CMK (cell line): ENCODE data around the gene NEK8.

Experiments used
- DNase-seq: peaks from one replicate; pipeline ENCODE4 v3.0.0-alpha.2; 2010; ENCODE audit warnings: low read depth

The NEK8 gene

DNA sequence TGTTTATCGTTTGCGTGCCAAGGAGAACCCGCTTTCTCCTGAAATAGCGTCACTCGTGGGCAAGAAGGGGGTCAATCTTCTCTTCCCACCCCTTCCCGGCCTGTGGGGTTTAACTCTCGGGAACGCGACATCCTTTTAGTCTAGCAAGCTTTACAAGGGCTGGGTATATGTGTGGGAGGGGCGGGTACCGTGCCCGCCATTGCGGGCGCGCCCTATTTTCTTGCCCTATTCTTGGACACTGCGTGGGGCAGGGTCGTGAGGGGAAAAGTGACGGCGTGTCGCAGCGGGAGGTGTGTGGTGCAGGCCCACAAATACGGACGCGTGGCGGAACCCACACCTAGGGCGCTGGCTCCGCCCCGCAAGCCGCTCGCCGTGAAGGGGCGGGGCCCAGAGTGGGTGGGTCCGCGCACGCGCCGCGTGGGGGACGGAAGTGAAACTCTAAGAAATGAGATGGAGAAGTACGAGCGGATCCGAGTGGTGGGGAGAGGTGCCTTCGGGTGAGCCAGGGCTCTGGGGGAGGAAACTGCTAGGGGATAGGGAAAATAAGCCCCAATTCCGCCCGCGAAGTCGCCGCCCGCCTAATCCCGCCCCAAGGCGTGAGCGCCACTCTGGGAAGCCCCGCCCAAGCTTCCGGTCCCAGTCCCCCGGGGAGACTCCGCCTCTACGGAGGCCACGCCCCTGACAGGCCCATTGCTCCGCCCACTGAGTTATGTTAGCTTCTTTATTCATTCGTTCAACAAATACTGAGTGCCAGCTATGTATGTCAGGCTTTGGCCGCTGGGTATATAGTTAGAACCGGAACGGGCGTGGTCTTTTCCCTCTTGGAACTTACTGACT, at the start of gene NEK8:
NEK8 (plus strand) TSS at position 425 of the 837 bp plus-strand sequence; CDS start at position 451, 26 bp downstream.
- DNase-seq = peak; percentile 89

DNA sequence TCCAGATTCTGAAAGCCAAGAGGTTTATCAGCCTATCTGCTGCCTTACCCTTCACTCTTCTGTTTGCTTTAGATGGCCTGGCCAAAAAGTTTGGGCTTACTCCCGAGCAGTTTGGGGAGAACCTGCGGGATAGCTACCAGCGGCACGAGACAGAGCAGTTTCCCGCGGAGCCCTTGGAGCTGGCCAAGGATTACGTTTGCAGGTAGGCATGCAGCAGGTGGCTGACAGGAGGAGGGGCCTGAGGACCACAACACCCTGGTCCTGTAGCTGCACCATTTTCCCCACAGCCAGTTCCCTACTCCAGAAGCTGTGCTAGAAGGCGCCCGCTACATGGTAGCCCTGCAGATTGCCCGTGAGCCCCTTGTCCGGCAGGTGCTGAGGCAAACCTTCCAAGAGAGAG, 45.9 kb upstream of the NEK8 start:
- DNase-seq = no peak

DNA sequence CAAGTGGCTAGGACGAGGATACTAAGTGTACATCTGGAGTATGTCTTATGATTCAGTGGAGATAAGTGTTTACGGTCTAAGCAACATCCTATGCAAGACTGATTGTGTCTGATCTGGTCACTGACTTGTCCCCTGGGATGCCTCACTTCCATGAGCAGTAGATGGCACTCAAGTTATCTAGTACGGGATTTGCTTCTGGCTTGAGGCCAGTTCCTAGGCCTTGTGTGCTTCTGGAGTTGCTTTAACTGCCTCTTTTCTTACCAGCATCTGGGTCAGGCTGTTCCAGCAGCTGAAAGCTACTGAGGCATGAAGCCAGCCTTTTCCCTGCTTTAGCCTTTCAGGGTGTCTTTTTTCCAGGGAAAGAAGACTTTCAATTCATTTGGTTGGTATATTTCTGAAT, 43.6 kb upstream of the NEK8 start:
- DNase-seq = no peak

DNA sequence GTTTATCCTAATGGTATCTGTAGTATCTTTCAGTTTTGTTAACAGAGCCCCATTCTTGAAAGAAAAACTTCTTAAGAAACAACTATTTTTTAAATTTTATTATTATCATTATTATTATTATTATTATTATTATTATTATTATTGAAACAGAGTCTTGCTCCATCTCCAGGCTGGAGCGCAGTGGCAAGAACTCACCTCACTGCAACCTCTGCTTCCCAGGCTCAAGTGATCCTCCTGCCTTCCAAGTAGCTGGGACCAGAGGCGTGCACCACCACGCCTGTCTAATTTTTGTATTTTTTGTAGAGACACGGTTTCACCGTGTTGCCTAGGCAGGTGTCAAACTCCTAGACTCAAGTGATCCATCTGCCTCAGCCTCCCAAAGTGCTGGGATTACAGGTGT, 43.2 kb upstream of the NEK8 start:
- DNase-seq = no peak

DNA sequence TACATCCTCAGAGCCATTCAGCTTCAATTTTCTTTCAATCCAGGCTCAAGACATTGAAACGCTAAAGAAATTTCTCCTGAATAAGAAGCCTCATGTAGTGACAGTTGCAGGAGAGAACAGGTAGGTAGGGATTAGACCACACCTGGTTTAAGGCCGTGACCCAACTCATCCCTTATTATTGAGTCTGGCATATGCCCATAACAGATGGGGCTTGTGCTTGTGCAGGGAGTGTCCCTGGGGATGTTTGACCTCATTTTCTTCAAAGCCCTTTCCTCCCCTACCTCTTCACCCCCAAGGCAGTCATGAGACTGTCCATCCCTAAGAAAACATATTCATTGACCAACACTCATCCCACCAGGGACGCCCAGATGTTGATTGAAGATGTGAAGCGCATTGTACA, 42.3 kb upstream of the NEK8 start:
- no peak for DNase-seq

DNA sequence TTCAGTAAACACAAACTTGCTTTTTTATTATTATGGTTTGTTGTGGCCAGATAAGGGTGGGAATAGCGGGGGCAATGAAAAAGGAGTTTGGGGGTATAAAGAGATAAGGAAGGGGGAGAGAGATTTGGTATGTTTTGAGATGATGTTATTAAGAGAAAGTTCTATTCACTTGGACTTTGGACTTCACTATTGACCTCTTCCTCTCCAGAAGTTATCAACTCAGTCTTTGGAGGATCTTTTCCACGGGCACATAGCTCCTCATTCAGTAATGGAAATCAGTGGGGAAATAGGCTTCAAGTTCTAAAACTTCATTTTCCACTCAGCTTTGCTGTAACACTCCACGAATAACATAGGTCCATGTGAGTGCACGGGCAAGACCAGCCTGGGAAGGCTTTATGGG, 40.1 kb upstream of the NEK8 start:
- DNase-seq = no peak

DNA sequence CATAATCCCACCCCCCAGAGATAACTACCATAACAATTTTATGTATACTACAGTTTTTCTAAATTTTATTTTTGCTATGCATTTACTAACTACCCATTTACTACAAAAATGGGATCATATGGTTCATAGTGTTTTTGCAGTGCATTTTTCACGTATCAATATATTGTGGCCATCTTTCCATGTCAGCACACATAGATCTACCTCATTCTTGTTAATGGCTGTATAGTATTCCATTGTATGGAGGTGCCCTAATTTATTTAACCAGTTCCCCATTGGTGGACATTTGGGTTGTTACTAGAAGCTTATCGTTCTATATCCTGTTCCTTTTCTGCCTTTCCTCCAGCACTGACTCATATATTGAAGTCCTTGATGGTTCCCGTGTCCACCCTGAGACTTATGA, 39.6 kb upstream of the NEK8 start:
- no peak for DNase-seq

DNA sequence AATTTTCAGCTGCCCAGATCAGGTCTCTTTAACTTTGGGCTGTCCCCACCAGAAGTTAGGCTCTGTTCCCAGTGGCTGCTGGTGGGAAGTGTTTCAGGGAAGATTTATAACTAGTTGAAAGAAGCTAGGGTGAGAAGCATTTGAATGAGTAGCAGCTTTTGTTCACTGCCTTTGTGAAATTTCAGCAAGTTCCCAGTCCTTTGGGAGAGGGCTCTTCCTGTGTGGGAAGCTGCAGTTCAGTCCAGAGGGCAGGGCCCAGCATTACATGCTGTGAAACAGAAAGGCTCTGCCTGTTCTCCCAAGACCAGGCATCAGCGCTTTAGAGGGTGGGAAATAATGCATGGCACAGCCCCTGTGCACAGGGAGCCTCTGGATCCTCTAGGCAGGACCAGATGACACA, 34.7 kb upstream of the NEK8 start:
- no peak for DNase-seq

DNA sequence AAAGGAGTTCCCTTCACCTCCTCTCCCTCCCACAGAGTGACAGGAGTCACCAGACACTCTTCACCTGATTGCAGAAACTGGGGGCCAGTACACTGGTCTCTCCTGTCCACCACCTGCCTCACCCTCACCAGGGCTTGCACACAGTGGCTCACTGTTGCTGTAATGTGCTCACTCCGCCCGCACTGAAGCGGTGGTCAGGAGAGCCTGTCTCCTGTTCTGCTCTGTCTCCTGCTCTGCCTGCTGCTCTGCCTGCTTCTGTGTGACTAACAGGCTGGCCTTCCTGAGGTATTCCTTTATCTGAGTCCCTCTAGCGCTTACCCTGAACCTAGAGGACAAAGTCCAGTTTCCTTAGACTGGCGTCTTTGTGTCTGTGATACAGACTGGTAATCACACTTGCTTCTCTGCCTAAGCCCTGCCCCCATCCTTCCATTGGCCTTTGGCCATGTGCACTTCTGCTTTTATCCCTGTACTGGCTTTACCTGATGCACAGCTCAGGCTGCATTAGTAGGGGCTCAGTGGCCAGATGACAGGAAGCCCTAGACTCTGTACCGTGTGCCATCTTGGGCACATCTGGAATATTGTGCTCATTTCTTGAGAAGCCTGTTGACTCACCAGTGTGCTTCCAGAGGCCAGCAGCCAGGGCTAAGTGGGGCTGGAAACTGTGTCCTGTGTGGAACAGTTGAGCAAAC, 30.2 kb upstream of the NEK8 start:
- DNase-seq = no peak

DNA sequence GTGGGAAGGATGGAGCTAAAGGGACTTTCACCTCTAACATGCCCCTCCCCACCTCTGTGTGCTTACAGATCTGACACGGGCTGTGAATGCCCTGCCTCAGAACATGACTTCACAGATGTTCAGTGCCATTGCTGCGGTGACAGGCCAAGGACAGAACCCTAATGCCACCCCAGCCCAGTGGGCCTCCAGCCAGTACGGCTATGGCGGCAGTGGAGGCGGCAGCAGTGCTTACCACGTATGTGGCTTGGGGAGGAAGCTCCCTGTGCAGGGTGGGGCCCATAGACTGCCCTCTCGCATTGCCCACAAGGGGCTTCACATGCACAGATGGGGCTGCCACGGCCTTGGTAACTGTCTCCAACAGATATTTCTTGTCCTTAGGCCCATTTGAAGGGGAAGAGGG, 28.3 kb upstream of the NEK8 start:
- DNase-seq = no peak

DNA sequence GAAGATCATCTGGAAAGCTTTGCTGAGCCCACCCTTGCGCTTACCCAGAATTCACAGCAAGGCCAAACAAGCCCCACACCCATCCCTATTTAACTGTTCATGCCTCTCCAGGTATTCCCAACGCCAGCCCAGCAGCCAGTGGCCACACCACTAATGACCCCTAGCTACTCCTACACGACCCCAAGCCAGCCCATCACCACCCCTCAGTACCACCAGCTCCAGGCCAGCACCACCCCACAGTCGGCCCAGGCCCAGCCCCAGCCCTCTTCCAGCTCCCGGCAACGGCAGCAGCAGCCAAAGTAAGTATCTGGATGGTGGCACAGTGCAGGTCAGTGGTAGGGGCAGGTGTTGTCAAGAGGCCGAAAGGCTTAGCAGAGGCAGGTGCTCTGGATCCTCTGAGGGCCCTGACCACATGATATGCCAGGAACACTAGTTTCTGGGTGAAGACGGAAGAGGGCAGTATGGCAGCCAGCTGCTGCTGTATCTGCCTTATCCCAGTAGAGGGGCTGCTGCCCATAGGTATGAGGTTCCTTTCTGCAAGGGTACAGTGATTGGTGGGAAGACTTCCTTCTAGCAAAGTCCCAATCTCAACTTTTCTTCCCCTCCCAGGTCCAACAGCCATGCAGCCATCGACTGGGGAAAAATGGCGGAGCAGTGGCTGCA, 27.6 kb upstream of the NEK8 start:
- no peak for DNase-seq

DNA sequence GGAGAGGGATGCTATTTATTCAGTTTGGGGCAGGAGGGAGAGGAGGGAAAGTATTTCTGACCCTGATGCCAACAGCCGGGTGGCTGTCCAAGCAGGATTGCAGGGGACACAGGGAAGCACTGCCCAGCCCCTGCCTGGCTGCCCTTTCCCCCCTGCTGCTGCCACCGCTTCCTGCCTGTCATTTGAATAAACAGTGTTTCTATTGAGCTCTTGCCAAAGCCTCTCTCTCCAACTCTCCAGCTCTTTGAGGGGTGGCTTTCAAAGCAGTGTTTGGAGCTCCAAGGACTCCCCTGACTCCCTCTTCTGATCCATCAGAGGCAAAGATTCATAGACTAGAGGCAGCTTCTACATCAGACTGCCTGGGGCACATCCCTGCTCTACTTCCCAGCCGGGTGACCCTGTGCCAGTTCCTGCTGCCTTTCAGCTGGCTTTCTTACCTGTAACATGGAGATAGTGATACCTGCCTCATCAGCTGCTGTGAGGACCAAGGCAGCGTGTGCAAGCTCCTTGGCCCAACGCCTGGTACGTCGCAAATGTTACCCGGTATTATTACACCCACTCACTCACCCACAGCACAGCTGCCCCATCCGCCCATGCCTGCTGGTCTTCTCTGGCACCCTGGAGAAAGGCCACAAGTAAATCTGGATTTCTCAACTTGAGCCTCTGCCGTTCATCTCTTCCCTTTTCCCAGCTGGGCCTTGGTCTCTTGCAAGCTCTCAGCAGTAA, 26.4 kb upstream of the NEK8 start:
- no peak for DNase-seq

DNA sequence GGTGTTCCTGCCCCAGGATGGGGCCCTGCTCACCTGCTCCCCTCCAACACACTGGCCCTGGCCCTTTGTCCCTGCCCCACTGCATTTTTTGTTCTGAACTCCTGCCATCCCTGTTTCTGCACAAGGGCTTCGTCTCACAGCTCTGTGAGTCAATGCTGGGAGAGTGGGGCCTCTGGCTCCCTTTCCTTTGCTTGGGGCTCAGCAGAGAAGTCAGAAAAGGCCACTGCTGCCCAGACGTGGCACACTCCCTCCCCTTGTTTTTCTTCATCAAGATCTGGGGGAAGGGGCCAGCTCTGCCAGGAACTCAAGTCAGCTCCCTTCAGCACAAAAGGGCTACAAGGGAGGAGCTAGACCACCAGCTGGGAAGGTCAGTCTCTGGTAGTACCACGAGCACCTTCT, 25.8 kb upstream of the NEK8 start:
- DNase-seq = no peak

DNA sequence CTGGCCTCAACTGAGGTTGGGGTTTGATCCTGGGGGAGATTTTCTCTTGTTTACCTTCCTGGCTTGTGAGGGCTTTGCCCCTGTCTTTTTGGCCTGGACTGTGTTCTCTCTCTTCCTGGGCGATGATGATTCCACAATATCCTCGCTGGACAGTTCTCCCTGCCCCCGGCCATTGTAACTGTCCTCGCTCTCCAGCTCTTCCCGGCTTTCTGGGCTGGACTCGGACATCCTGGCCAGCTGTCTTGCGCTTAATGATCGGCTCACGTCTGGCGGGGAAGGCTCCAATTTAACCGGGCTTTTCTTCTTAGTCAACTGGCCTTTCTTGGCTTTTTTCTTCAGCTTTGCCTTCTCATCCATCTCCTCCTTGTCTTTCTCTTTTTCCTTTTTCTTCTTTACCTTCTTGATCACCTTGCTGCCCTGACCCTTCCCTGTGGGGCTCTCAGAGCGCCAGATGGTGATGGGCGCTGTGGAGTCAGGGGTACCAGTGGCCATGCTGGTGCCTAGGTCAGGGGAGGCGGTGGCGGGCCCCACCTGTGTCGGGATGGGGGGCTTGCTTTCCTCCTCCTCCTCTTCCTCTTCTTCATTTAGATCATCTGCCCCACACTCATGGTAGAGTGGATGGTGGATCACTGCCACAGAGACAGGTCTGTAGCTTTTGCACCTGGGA, 24.9 kb upstream of the NEK8 start:
- DNase-seq = no peak

DNA sequence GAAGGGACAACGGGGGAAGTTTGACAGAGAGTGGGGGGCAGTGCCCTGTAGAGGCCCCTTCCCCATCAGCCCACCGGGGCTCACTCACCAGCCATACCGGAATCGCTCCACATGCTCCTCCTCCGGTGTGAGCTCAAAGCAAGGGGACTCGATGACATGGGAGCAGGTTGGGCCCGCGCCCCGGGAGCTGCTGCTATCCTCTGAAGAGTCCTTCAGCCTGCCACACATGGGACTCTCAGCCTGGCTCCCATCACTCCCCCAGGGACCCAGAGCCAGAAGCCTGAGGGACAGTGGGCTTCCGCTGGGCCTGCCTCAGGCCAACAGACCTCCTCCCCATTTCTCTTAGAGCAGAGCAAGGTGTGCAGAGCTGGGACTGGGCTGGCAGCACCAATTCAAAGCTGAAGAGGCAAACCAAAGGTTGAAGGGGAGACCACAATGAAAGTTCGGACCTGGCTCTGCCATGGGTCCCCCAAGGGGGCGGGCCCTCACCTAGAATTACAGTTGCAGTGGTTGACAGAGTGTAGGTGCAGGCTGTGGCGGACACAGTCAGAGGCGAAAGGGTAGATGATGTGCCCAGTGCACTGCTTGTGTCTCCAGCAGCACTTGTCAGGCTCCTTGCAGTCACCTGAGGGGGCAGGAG, 24.2 kb upstream of the NEK8 start:
- no peak for DNase-seq

DNA sequence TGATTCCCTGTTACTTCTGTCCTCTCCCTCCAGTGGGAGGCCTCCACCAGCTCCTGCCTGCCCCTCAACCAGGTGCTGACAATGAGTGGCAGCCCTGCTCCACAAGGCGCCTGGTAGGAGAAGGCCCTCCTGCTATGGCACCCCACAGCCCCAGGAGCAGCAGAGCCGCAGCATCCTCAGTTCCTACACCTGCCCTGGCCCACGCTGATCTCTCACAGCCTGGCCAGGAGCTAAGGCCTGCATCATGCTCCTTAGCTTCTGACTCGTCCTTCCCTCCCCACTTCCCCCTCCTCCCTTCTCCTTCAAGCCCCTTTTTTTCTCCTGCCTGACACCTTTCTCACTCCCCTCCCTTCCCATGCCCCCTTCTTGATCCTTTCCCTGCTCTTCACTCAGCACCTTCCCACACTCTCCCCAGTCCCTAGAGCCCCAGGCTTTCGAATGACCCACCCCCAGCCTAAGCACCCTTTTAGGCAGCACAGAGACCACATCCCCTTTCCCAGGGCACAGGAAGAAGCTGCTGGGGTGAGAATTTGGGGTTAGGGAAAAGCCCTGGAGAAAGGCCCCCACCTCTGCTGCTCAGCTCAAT, 23.4 kb upstream of the NEK8 start:
- no peak for DNase-seq

DNA sequence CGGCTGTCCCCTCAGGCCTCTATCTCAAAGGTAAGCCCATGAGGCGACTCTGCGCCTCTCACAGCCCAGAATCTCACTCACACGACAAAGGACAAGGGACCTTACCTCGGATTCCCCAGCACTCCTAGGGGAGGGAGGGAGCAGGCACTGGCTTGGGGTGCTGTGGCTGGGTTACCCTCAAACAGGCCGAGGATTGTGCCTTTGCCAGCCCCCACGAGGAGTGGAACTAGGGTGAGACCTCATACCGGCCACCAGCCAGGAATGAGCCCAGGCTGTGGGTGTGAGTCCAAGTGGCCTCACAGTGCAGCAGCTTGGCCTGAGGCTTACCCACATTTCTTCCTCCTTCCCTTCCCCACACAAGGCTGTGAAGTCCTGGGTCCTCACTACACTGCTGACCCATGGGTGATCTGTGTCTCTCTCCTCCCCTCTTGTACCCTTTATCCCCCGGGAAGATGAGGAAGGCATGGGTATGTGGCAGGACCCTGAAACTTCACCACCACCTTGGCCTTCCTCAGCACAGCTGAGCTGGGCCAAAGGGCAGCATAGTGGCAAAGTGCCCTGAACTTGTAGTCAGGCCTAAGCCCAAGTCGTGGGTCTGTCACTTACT, 22.8 kb upstream of the NEK8 start:
- DNase-seq = no peak

DNA sequence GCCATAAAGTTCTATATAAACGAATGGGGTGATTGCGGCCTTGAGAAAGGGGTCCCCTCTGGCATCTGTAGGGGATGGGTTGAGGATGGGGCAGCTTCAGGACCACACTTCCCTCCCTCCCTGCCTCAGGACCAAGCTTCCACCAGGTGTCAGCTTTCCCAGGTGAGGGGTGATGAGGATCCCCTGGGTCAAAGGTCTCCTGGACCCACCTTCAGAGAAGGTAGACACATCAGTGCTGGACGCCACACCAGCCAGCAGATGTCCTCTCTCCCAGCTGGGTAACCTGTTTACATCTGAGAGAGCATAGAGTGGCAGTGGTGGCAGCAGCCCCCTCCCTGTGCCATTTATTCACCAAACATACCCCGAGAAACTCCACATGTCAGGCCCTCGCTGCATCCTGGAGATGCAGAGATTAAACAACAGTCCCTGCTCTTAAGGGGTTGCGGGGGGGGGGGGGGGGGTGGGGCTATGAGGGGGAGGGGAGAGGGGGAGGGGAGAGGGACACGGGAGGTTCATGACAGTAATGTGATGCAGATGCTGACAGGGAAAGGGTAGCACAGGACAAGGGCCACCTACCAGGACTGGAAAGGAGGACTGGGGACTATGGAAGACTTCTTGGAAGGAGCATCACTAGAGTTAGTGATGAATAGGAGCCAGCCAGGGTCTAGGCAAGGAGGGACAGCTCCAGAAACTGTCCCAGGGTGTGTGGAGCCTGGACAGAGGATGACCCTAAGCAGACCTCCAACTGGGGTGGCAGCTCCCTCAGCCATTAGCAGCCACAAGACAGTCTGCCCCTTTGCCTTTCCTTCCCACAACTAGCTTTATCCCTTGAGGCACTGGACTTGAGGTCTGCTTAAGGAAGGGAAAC, 21.9 kb upstream of the NEK8 start:
- DNase-seq = no peak

DNA sequence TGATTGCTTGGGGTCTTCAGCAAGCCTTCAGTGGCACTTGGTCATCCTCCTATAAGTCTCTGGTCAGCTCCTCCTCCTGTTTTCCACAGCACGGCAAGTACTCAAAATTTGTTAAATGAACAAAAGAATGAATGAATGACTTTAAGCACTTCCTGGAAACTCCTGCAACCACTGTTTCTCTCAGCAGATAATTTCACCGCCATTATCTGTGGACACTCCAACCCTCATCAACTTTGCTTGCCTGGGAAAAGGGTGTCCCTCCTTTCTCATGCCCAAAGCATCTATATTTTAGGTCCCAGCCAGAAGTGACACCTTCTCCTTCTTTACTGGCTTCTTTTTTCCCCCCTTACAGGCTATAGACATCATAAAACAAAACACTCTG, 21.3 kb upstream of the NEK8 start:
- no peak for DNase-seq
